ENCODE measurements around the gene MROH2A. TPM values are rescaled to one million over a fixed set of nuclear protein-coding genes. Genes with fewer than 3 reads are reported as not detected.

Gene MROH2A
- total RNA-seq, 3 donors from 2014 or later (not counting 1 experiment from before 2014, with no cell fraction given): not detected

DNA sequence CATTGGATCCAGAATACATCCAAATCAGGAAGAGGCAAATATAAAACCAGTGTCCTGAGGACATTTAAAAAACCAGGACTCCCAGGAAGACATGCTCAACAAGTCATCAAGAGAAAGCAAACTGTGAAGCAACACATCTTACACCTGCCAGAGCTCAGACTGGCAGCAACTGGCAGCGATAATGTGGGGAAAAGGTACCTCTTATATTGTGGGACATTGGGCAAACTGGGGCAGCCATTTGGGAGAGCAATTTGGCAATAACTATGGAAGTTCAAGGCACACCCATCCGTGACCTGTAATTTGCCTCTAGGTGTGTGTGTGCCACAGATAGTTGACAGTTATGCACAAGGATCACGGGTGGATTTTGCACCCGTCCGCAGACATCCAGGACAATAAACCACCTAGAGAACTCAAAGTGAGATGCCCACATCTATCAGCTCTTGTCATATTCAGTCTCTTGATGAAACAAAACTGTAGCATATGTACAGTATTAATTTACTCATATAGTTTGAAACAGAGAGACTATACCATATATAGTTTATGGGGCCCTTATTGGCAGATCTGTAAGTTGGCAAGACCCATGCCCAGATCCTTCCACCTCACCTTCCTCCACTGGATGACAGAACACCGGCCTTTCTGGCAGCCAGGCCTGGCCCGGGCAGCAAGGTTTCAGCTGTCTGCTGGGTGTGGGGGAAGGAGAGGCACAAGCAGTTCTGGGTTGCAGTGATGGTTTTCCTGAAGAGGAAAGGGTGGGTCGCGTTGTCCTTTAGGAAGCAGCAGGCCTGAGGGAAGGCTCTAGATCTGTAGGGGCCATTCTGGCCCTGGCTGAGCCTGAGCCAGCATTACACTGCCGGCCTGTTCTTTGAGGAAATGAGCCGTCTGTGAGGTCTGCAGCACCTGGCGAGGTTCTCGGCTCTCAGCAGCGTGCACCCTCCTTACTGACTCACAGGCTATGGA is 57.4 kb downstream of the MROH2A start:
- Mint-ChIP-seq H3K36me3 (no peaks in the 10 kb centered on the region), H3K9me3 (no peaks in the 10 kb centered on the region), H3K27me3 (ENCODE audit: low read depth in 2 of 2) (no peaks in the 10 kb centered on the region), H3K4me3 (no peak overlapping the region), H3K4me1 (peaks cover 4 to 8% of the 10 kb centered on the region in 2 donors), H3K27ac (no peak overlapping the region)
- WGBS (ENCODE audit: insufficient coverage): 97% methylated on average over 13 of the region's 14 CpGs
- intact Hi-C loops (cut with micrococcal nuclease): no loop called here
- no peaks in the 10 kb centered on the region for H3K27me3 ChIP-seq (ENCODE audit: control insufficient read depth, insufficient read depth, low read length)
- no peaks in the 10 kb centered on the region for H3K36me3 ChIP-seq (ENCODE audit: control insufficient read depth, insufficient read depth, low read length)
- ATAC-seq (no peak), DNase-seq (no peak)
- no peaks in the 10 kb centered on the region for H3K9me3 ChIP-seq (ENCODE audit: control insufficient read depth, insufficient read depth, low read length)
- TF ChIP-seq, protein P1, sequence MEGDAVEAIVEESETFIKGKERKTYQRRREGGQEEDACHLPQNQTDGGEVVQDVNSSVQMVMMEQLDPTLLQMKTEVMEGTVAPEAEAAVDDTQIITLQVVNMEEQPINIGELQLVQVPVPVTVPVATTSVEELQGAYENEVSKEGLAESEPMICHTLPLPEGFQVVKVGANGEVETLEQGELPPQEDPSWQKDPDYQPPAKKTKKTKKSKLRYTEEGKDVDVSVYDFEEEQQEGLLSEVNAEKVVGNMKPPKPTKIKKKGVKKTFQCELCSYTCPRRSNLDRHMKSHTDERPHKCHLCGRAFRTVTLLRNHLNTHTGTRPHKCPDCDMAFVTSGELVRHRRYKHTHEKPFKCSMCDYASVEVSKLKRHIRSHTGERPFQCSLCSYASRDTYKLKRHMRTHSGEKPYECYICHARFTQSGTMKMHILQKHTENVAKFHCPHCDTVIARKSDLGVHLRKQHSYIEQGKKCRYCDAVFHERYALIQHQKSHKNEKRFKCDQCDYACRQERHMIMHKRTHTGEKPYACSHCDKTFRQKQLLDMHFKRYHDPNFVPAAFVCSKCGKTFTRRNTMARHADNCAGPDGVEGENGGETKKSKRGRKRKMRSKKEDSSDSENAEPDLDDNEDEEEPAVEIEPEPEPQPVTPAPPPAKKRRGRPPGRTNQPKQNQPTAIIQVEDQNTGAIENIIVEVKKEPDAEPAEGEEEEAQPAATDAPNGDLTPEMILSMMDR (IDR thresholded peaks at IDR 0.05): no peak
- H3K4me1 ChIP-seq (ENCODE audit: control insufficient read depth, insufficient read depth, low read length): no peaks in the 10 kb centered on the region
- no peak overlapping the region for H3K4me3 ChIP-seq (ENCODE audit: low read length)
- no peak overlapping the region for H3K27ac ChIP-seq (ENCODE audit: low read length)

DNA sequence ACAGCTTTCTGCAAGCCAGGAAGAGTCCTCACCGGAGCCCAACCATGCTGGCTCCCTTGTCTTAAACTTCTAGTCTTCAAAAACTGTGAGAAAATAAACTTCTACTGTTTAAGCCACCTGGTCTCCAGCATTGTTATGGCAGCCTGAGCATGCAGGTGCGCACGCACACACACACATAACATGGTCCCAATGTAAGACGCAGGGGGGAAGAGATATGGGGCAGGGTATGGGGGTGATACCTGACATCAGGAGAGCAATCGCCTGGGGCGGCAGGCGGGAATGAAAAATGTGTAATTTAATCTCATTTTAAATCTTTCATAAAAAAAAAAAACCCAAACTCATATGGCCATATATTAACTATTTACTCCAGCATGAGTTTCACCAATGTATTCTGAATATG is 58.2 kb downstream of the MROH2A start:
- no peak for ATAC-seq
- Histone ChIP-seq H3K27ac (ENCODE audit: low read length) (no peak overlapping the region), H3K9me3 (ENCODE audit: control insufficient read depth, insufficient read depth, low read length) (no peaks in the 10 kb centered on the region), H3K4me1 (ENCODE audit: control insufficient read depth, insufficient read depth, low read length) (no peaks in the 10 kb centered on the region), H3K27me3 (ENCODE audit: control insufficient read depth, insufficient read depth, low read length) (no peaks in the 10 kb centered on the region), H3K4me3 (ENCODE audit: low read length) (no peak overlapping the region), H3K36me3 (ENCODE audit: control insufficient read depth, insufficient read depth, low read length) (no peaks in the 10 kb centered on the region)
- Mint-ChIP-seq H3K27ac (no peak overlapping the region), H3K36me3 (no peaks in the 10 kb centered on the region), H3K4me3 (no peak overlapping the region), H3K9me3 (no peaks in the 10 kb centered on the region), H3K27me3 (ENCODE audit: low read depth in 2 of 2) (no peaks in the 10 kb centered on the region), H3K4me1 (peaks cover 4 to 8% of the 10 kb centered on the region in 2 donors)
- 100% methylated on average over 6 of the region's 7 CpGs for WGBS (ENCODE audit: insufficient coverage)
- DNase-seq: no peak
- intact Hi-C loops (cut with micrococcal nuclease): no loop called here
- TF ChIP-seq, protein P1 (IDR thresholded peaks at IDR 0.05): no peak

DNA sequence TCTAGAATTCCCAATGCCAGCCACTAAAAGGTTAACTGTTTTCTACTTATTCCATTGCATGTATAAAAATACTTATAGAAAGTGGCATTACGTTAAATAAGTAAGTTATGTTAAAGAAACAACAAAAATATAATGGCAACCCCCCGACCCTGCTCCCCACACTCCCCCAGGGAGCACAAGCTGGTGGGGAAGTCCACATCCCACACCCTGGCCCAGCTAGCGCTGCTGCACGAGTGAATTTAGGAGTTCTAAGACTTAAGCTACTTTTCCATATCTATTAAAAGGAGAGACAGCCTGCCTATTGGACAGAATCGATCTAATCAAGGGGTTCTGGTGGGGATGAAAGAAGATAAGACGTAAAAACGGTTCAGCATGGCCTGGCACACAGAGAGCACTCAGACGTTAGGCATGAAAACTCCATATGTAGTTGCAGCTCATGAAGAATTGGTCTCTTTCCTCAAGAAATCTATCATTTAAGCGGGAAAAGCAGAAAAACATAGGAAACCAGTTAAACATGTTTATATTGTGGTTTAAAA is 59.6 kb downstream of the MROH2A start:
- Histone ChIP-seq H3K27ac (ENCODE audit: low read length) (no peak overlapping the region), H3K4me1 (ENCODE audit: control insufficient read depth, insufficient read depth, low read length) (no peaks in the 10 kb centered on the region), H3K27me3 (ENCODE audit: control insufficient read depth, insufficient read depth, low read length) (no peaks in the 10 kb centered on the region), H3K36me3 (ENCODE audit: control insufficient read depth, insufficient read depth, low read length) (no peaks in the 10 kb centered on the region), H3K9me3 (ENCODE audit: control insufficient read depth, insufficient read depth, low read length) (no peaks in the 10 kb centered on the region), H3K4me3 (ENCODE audit: low read length) (no peak overlapping the region)
- H3K36me3 Mint-ChIP-seq: no peaks in the 10 kb centered on the region
- ATAC-seq: no peak
- intact Hi-C loops (cut with micrococcal nuclease): no loop called here
- peak overlapping the region in 1 of 2 donors; percentile 25 for H3K27ac Mint-ChIP-seq
- 95% methylated on average over 5 of the region's 9 CpGs for WGBS (ENCODE audit: insufficient coverage)
- no peaks in the 10 kb centered on the region for H3K27me3 Mint-ChIP-seq (ENCODE audit: low read depth in 2 of 2)
- H3K4me3 Mint-ChIP-seq: no peak overlapping the region
- H3K4me1 Mint-ChIP-seq: peaks cover 4 to 8% of the 10 kb centered on the region in 2 donors
- TF ChIP-seq, protein P1 (IDR thresholded peaks at IDR 0.05): no peak
- DNase-seq: no peak
- no peaks in the 10 kb centered on the region for H3K9me3 Mint-ChIP-seq
